CD4-positive, alpha-beta T cell treated with Interleukin-15 for 4 hours (primary cell): ENCODE results near the gene FOXP4.
A peak's percentile ranks its signal among the peaks of the same experiment; 100 is the strongest.

Experiments
- DNase-seq: peaks from one replicate; pipeline ENCODE4 v3.0.0-alpha.2; 2020; ENCODE audit warnings: low spot score

Gene FOXP4

GRCh38 chr6:41522780-41523548 is 23.2 kb upstream of the FOXP4 start:
- DNase-seq, result no peak

GRCh38 chr6:41523915-41524633 is 22.1 kb upstream of the FOXP4 start:
- DNase-seq, result no peak

DNA sequence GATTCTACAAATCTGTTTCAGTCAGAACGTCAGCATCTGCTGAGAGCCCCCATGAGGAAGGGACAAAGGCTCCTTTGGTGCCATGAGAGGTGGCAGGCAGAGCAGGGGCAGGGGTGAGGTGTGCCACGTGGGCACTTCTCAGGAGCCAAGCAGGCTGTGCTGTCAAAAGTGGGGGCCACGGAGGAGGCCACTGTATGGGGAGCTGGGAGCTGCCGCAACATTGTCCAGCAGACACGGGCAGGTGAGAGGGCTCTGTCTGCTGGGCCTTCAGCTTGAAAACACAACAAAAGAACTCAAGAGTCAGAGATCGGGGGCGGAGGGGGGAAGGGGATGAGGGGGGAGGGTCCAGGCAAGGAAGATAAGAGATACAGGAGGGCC is 21.6 kb upstream of the FOXP4 start:
- no peak for DNase-seq

DNA sequence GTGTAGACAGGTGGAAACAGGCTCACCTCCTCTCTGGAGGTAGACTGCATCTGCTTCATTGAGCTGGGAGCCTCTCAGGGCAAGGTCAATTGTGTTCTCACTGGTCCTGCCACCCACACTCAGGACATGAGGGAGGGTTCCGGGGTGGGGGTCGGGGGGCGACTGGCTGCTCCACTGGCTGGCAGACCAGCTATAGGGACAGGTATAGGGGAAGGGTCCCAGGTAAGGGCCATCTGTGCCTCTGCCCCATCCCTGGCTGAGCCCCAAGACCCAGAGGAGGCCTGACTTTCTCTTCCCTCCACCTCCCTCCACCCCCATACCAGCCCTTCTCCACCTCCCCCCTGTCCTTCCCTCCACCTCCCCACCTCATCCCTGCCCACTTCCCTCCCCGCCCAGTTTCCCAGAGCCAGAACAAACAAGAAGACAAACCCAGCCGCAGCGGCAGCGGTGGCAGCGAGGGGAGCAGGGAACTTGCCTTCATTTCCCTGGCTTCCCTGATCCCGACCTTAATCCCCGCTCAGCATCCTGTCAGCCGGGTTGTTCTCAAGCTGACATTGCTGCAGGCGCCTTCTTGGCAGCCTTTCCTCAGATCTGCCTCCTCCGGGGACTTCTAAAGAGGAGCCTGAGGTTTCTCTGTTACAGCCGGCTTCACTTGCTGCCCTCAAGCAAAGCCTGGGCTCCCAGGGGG is 18.3 kb upstream of the FOXP4 start:
- DNase-seq, result no peak

DNA sequence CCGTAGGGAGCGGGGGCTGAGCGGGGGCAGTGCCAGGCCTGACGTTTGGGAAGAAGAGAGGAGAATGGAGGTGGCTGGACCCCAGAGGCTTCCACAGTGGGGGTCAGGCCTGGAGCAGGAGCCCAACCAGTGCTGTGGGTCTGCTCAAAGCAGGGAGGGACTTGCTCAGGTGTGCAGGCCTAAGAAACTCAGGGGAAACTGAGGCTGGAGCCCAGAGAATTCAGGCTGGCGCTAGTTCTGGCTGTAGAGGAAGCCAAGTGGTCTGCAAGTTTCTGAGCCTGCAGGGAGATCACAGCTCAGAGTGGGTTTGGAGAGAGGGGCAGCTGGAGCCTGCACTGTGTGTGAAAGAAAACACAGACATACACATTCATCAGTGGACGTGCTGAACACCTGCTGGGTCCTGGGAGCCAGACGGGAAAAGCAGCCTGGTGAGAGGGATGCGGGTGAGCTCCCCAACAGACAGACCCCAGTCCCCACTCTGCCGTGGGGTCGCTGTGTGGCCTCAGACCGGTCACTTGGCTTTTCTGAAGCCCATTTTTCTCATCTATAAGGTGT is 17.7 kb upstream of the FOXP4 start:
- no peak for DNase-seq

- DNase-seq, result no peak
Measured at GRCh38 chr6:41529049-41529448, 17.1 kb upstream of the FOXP4 start.

GRCh38 chr6:41529970-41530369 is 16.2 kb upstream of the FOXP4 start:
- no peak for DNase-seq

- DNase-seq, result no peak
Measured at GRCh38 chr6:41530476-41530875, 15.7 kb upstream of the FOXP4 start.

GRCh38 chr6:41531016-41531415 is 15.2 kb upstream of the FOXP4 start:
- no peak for DNase-seq

DNA sequence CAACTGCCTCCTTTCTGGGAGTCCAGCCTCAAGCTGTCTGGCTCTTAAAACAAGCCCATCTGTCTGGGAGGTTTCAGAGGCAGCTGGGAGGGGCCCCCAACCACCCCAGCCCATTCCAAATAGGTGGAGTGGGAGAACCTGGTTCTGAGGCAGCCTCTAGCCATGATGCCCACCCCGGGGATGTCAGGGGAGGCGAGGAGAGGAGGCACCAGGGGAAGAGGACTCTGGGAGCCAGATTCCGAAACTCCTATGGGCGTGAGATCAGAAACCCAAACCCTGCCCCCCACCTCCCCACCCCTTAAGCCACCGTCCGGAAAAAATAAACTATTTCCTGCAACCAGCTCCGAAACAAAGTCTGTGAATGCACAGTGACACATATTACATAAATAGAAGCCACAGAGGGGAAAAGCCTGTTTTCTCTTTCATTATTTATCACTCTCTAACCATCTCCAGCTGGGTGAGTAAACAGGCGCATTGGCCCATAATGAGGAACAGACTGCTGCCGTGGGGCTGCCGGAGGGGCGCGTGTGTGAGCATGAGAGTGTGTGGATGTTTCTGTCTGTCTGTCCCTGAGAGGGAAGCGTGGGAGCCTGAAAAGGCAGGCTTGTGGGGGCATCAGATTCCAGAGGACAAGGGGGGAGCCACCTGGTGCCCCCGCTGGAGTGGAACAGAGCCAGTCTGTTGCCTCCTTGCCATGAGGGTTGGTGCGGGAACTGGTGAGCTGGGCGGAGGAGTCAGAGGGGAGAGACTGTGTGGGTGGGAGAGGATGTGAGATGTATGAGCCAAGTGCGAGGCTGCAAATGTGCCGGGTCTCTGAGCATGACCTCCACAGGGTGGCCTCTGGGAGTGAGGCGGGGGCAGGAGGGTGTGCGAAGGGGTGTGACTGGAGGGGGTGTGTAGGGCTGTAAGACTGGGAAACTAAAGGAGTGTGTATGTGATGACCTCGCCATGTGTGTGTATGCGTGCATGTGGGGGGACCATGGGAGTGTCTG is 14.3 kb upstream of the FOXP4 start:
- peak; percentile 55 for DNase-seq

DNA sequence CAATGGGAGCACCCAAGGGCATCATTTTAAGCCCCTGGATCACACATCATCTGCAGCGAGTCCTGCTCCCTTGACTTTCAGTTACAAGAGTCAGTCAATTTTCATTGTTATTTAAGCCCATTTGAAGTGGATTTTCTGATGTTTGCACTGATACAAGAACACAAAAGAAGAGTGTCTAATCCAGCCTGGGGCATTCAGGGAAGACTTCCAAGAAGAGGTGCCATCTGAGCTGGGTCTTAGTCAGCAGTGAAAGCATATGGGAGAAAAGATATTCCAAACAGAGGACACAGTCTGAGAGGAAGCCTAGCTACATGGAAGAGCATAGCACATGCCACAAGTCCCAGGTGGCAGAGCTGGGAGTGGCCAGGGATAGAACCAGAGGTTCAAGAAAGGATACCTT is 10.4 kb upstream of the FOXP4 start:
- no peak for DNase-seq

- DNase-seq, result no peak
Measured at GRCh38 chr6:41536795-41537758, 9.1 kb upstream of the FOXP4 start.

DNA sequence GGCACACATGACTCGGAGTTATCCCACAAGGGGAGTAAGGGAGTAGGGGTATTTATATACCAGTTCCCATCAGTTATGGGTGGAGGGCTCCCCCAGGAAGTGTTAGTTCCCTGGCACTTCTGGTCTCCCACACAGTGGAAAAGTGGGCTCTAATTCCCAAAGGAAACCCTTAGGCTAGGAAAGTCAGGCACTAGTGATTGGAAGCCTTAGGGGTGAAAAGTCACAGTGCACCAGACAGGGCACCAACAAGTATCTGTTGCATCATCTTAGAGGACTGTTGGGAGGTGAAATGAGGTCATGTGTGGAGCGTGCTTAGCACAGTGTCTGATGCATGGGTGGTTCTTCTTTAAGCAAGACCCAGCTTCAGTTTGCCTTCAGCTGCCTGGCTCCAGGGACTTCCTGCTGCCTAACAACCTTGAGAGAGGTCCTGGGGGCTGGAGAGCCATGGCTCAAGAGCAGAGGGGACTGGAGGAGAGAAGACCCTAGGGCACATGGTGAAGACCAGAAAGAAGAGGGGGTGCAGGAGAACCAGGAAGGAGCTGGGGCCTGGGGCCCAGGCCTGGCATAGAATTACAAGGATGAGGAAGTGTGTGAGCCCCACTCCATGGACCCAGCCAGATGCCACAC is 7.5 kb upstream of the FOXP4 start:
- DNase-seq, result no peak

DNA sequence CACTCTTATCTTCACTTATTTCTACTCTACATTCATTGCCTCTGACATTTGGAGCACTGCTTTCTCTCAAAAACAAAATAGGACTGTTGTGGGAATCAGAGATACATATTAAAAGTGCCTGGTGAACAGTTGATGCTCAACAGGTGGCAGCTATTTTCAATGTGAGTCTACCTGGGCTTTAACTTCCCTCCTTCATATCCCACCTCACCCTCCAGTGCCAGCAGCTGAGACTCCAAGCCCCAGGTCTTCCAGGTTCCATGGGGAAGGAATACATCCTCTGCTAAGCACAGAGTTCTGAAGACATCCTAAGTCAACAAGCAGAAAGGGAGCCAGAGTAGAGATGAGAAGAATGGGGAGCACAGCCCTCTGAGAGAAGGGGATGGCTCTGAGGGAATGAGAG is 7.0 kb upstream of the FOXP4 start:
- DNase-seq, result no peak

DNA sequence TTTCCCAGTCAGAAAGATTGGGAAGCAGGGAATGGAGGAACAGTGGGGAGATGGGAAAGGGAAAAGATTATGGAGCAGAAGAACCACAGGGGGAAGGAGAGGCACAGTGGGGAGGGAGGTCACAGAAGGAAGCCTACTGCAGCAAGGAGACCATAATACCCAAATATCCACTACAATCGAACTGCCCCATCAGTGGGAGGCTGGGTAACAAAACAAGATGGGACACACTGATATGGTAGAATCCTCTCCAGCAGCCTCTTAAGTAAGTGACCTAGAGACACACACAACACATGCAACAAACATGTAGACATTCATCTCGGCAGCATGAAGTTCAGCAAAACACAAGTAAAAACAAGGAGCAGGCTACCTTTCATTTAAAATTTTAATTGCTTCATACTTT is 4.8 kb upstream of the FOXP4 start:
- DNase-seq, result no peak

DNA sequence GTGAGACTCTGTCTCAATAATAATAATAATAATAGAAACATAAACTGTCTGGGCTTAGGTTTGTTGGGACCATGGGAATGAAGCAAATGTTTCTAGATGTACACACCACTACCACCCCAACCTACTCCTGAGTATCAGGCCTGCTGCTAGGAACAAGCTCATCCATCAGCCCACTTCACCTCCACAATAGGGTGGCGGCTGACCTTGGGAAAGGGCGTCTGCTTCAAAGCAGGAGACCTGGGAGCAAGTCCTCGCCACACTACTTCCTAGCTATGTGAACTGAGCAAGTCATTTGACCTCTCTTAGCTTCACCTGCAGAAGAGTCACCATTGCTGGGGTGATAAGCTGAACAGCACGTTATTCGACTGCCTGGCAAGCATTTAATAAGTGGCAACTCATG is 3.1 kb upstream of the FOXP4 start:
- DNase-seq, result no peak

DNA sequence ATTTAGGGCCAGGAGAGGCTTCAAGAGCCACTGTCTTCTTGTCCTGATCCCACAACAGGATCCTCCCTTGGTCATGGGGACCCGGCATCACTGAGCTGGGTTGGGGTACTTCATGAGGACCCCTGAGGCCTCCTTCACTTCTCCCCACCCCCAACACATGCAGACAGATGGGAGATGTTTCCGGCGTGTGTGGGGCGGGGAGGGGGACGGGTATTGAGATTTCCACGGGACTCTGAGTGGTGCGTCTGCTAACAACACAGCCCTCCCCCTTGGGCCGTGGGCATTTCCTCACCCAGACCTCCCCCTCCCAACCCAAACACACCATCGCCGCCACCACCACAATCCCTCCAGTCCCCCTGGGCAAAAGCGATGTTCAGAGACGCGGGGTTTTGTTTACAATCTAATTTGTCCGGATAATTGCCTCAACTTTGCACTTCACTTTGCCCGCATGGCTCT is 906 bp upstream of the FOXP4 start:
- DNase-seq, result no peak

DNA sequence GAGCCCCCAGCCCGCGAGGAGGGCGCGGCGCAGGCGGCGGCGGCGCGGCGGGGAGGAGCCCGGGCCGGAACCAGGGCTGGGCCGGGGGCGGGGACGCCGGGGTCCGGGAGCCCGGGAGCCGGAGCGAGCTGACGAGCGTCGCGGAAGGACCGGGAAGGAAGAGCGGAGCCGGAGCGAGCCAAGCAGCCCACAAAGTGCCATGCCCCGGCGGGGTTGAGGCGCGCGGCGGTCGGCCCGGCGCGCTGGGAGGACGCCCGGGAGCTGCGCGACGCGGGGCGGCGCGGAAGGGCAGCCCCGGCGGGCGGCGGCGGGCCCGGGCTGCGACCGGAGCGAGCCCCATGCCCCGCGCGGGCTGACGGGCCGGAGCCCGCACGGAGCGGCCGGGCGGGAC is 289 bp downstream of the FOXP4 start:
- DNase-seq, result no peak

- peak; percentile 17 for DNase-seq
Measured at GRCh38 chr6:41546866-41547798, 951 bp downstream of the FOXP4 start.
